Activated CD8-positive, alpha-beta memory T cell treated with anti-CD3 and anti-CD28 coated beads, Interleukin-2, amount 50 U/mL, for 1 hour (primary cell): ENCODE data around the gene NAV3.

Experiments
- DNase-seq: peaks from one replicate; pipeline ENCODE4 v3.0.0-alpha.2; 2020; ENCODE audit errors: extremely low read depth

Gene NAV3

GRCh38 chr12:77928078-77928477, 97.4 kb downstream of the NAV3 start:
- no peak for DNase-seq

DNA sequence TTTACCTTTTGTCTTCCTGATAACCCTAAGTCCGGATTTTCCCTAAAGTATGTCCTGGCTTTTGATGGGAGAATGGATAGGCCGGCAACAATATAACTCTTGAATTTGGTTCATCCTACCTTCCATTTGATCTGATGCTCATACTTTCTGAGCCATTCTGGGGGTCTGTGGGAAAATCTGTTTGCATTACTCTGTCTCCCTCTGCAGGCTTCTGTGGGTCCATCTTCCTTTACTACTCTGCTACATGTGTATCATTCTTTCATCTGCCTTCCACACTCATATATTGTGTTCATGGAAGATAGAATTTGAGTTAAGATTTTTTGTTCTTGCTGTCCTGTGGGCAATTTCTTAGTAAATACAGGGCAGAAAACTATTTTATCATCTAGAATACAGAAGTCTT, 101.5 kb downstream of the NAV3 start:
- no peak for DNase-seq

- DNase-seq, result no peak
These were observed 107.6 kb downstream of the NAV3 start for GRCh38 chr12:77938301-77938700.

DNA sequence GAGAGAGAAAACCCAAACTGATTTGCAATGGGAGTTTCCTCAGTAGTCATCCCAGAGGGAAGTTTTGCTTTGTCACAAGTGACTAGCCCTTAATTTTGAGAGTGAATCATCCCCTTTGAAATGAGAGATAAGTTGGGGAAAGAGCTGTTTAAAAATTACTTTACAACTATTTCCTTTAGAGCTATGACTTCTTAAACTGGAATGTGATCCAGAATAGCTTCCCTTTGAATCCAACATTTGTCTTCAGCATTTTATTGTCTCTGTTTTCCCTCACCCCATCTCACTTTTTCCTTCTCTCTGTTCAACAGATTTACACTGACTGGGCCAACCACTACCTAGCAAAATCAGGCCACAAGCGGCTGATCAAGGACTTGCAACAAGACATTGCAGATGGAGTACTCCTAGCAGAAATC, 109.3 kb downstream of the NAV3 start:
- no peak for DNase-seq

- DNase-seq, result no peak
These were observed 109.9 kb downstream of the NAV3 start for GRCh38 chr12:77940567-77940966.

- no peak for DNase-seq
These were observed 110.7 kb downstream of the NAV3 start for GRCh38 chr12:77941401-77941800.

DNA sequence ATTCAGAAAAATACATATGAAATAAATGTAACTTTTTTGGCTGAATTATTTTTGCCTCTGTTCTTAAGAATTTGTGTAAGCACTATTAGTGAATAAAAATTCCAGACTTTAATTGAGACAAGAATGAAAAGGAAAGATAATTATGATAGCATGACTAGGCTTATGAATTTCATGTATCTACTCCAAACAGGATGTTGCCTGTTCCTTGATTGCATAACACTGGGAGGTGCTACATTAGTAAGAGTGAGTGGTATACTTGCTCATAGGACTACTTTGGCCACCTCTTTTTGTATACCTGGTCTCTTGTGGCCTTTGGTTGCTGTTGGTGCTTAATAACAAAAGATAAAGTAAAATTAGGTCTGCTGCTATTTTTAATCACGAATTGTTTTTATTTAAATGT, 112.8 kb downstream of the NAV3 start:
- DNase-seq, result no peak

DNA sequence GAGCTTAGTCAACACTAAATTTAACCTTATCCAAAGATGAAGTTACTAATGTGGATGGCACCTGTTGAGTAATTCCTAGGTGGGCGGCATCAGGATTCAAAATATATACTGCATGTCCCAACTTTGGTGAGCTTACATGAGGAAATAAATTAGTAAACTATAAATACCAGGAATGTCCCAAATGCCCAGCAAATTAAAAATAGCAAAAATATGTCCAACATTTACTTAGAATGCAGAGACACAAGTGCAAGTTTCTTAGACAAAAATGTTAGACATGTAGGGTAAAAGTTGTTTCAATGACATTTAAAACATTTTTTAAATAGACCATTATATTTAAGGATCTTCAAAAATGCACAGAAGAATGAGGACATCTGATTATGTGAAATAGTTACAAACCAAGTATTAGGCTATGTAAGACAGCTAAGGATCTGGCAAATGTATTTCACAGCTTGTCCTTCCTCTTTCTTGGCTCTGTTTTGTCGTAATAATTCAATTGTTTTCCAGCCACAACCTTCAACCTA, 115.9 kb downstream of the NAV3 start:
- DNase-seq, result no peak

- DNase-seq, result no peak
These were observed 116.6 kb downstream of the NAV3 start for GRCh38 chr12:77947330-77947729.

DNA sequence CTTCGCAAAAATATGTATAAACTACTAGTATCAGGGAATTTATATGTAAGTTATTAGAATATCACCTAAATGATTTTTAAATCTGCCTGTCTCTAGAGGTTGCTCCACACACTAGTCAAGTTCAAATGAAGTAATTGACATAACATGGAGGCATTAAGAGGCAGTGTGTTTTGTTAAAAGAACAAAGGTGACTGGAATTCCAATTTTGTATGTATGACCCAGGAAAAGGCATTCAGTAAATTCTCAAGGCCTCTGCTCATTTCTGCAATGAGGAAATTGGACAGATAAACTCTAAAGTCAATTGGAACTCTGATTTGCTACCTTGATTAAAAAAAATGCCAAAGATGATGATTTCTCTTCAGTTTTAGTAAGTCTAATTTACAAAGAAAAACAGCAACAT, 117.1 kb downstream of the NAV3 start:
- DNase-seq, result no peak

DNA sequence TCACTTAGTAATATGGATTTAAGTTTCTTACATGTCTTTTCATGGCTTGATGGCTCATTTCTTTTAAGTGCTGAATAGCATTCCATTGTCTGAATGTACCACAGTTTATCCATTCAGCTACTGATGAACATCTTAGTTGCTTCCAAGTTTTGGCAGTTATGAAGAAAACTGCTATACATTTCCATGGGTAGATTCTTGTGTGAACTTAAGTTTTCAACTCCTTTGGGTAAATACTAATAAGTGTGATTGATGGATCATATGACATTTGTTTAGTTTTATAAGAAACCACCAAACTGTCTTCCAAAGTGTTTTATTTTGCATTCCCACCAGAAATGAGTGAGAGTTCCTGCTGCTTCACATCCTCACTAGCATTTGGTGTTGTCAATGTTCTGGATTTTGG, 119.2 kb downstream of the NAV3 start:
- DNase-seq, result no peak

- DNase-seq, result no peak
These were observed 123.0 kb downstream of the NAV3 start for GRCh38 chr12:77953528-77954205.

DNA sequence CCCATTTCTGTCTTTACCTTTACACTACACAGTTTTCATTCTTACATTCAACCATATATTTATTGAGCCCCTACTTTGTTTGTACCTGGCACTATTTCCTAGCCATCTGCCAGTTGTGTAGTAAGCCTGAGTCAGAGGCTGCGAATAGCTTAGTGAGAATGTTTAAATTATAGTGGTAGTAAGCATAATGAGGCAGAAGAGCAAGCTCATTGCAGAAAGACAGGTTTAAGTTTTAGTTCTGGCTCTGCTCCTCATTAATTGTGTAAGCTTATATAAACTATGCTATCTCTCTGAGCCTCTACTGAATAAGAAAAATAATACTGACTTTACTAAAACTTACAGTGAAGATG, 123.5 kb downstream of the NAV3 start:
- no peak for DNase-seq

DNA sequence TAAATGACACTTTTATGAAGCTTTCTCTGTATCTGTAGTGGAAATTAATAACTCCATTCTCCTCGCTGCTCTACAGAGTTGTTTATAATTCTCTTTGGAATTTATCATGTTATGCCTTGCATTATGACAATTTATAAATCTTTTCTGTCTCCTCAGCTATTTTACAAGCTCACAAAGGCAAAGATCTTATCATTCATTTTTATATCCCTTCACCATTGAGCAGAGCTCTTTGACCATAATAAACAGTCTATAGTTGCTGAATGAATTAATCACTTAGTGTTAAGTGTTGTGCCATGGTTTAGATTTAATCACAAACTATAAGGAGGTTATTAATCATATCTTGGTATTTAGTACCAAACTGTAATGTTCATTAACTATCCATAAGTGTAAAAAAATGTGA, 126.4 kb downstream of the NAV3 start:
- DNase-seq, result no peak

DNA sequence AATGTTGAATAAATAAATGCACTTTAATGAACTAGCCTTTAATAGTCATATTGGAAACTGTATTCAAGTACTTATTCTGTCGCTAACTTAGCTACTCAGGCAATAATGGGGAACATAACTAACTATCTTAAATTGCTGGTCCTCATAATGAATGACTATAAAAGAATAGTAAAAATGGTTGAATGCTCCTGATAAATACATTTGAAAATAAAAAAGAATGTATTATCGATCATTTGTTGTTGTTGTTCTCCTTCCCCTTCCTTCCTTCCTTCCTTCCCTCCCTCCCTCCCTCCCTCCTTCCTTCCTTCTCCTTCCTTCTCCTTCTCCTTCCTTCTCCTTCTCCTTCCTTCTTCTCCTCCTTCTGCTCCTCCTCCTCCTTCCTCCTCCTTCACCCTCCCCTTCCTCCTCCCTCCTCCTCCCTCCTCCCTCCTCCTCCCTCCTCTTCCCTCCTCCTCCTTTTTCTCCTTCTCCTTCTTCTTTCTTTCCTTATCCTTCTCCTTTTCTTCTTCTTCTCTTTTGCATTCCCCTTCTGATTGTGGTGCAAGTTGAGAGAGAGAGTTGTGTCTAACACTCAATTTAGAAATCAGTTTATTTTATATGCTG, 133.0 kb downstream of the NAV3 start:
- no peak for DNase-seq

DNA sequence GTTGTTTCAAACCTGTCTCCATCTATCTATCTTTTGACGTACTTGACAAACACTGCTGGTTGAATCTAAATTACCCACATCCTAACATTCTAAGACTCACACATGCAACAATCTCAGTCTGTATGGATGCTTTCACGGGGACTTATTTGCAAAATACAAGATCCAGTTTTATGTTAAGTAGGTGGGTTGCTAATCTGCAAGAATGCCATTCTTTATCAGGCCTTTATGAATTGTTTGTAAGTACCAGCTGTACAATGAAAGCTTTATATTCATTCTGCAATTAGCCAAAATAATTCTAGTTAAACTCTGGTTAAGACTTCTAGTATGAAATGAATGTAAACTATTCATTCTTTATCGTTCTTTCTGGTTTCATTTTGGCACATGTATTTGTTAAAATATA, 135.1 kb downstream of the NAV3 start:
- DNase-seq, result no peak

DNA sequence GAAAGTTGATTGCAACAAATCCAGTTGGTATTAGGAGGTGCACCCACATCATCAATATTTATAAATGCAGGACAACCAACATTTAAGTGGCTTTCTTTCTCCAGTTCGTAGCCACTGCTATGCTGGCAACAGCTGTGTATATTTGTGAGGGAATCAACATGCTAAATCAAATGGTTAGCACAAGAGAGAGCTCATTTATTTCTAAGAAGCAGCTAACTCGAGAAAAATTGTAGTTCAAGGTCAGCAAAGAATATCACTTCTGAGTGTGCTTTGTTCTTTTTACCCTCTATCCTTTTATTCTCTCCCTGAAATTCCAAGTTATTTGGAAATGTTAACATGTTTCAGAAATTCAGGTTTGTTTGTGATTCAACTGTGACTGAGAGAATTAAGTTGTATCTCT, 137.3 kb downstream of the NAV3 start:
- DNase-seq, result no peak

GRCh38 chr12:77968571-77968970, 137.9 kb downstream of the NAV3 start:
- DNase-seq, result no peak

DNA sequence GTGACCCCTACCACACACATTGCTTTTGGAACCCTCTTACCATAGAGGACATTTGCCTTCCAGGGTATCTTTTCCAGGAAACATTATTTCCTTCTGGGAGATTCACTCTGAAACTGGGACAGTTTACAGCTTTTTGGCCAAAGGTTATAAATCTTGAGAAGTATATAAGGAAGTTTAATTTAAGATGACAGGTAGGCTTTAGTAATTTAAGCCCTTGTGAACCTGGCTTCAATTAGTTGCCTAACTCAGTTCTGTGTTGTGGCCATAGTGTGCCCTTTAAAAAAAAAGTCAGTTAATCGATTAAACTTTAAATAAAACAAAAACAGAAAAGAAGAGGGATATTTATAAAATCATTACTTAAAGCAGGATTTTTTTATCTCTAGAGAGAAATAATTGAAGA, 142.9 kb downstream of the NAV3 start:
- DNase-seq, result no peak

DNA sequence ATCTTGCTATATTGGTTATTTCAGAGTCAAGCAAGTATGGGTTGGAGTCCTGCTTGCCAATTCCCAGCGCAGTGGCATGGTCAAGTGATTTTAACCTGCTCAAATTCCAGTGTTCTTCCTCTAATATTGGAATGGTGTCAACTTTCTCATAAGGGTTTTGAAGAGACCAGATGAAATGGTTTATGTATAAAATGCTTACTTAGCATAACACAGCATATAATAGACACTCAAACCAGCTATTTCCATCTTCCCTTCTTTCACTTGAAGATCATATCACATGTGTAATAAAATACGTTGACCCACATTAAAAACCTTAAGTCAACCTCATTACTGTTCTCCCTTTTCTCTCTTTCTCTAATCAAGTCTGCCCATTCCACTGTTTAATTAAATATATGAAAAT, 144.0 kb downstream of the NAV3 start:
- no peak for DNase-seq

DNA sequence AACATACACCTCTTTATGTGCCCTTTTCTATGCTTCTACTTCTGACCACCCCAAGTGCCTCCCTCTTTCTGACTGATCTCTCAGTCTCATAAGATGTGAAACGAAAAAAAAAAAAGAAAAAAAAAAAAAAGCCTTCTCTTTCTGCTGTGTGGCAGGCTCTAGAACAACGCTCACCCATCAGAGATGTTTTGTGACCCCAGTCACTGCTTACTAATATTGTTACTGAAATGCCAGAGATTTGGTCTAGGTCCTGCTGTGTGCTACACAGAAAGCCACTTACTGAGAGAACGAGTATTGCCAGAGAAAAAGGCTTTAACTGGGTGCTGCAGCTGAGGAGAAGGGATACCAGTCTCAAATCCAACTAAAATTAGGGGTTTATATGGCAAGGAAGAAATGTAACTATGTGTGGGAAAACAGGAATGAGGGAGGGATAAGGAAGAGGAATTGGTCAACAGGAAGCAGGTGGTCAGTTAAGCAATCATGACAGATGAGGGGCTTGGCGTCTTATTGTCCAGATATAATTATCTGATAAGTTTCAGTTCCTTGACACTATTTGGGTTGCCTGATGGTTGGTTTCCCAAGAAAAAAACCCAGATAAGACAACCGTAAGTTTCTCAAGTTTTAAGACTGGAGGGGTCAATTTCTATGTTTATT, 149.0 kb downstream of the NAV3 start:
- DNase-seq, result no peak

- DNase-seq, result no peak
These were observed 150.1 kb downstream of the NAV3 start for GRCh38 chr12:77980782-77981181.

DNA sequence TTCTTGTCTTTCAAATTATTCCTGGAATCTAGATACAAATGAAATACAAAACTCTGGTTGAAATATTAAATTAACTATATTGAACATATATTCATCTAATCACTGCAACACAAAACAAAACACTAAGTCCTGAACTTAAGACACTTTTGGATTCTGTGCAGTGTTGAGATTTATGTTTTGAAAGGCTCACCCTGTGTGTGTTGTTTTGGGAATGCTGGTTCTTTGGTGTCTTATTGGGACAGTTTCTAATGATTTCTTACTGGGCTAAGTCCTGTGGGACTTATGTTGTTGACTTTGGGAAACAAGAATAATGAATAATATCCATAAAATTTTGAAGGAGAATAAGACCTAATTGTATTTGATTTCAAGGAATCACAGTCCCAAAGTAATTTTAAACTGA, 153.2 kb downstream of the NAV3 start:
- DNase-seq, result no peak
